Neural crest cell (in vitro differentiated cells): ENCODE measurements around the gene POLE4. TPM values are rescaled to one million over a fixed set of nuclear protein-coding genes. Genes with fewer than 3 reads are reported as not detected.

Source experiments
- DNase-seq: peaks from one replicate; pipeline ENCODE4 v3.0.0; 2021; ENCODE audit warnings: low read depth, mixed read lengths, low spot score
- H3K27ac Mint-ChIP-seq: one replicate; pipeline ENCODE4 v1.8.0; 2021; ENCODE audit warnings: mild to moderate bottlenecking, mixed read lengths; ENCODE audit not compliant: unreplicated experiment
- H3K27me3 Mint-ChIP-seq: 2 replicates; pipeline ENCODE4 v1.8.0; 2021; ENCODE audit warnings: low read depth, mild to moderate bottlenecking, mixed read lengths
- H3K36me3 Mint-ChIP-seq: 2 replicates; pipeline ENCODE4 v1.8.0; 2021; ENCODE audit warnings: low read depth, mild to moderate bottlenecking, mixed read lengths
- H3K4me1 Mint-ChIP-seq: 2 replicates; pipeline ENCODE4 v1.8.0; 2021; ENCODE audit warnings: mixed read lengths
- H3K4me3 Mint-ChIP-seq: one replicate; pipeline ENCODE4 v1.8.0; 2021; ENCODE audit warnings: mild to moderate bottlenecking, mixed read lengths
- H3K9me3 Mint-ChIP-seq: 2 replicates; pipeline ENCODE4 v1.8.0; 2021; ENCODE audit warnings: mixed read lengths
- total RNA-seq: library from RNA; stranded (reverse); gene quantifications from 2 replicates; pipeline ENCODE4 v1.2.1, GENCODE V29; 2021
- TF ChIP-seq, protein P1 (sequence below): fragments of 200-600 bp; sonication (generic); conservative IDR thresholded peaks from 2 replicates; pipeline ENCODE4 v1.5.0; 2021; ENCODE audit warnings: antibody characterized with exemption, mild to moderate bottlenecking

The POLE4 gene
- total RNA-seq, 1 donor from 2014 or later: 49.6 TPM

DNA sequence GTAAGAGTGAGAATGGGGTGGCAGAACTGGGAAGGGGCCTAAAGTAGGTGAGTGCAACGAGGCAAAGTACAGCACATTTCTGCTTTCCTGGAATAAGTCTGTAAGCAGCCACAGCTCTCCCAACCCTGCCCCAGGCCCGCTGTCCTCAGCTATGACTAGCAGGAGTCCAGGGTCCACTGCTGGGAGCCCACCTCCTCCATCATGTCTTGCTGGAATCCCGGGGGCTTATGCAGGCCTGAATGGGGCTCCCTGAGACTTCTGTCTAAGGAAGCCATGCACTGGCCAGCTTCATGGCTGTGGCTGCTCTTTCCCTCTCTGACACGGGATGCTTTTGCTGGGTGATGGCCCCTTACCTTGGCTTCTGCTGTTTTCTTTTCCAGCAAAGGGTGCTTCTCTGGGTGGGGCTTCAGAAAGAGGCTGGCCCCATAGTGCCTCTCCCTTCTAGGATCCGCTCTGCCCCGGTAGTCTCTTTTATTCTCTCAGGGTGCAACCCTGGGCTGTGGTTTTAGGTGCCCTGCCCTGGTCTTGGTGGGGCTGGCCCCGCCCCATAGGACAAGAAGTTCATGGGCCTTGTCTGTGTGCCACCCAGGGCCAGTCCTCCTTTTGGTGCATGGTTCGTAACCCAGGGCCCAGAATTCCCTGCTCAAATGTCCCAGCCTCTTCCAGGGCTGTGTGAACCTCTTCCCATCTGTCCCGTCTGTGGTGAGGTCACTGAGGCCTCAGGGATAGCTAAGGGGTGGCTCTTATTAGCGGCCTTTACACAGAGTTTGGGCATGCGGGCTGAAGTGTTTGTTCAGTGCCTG is 33.8 kb upstream of the POLE4 start:
- peaks cover 2% of the 10 kb centered on the region for H3K9me3 Mint-ChIP-seq
- no peak overlapping the region for H3K4me3 Mint-ChIP-seq
- peaks cover 4% of the 10 kb centered on the region for H3K4me1 Mint-ChIP-seq
- peaks cover 11% of the 10 kb centered on the region for H3K27me3 Mint-ChIP-seq
- H3K27ac Mint-ChIP-seq: no peak overlapping the region
- peaks cover 8% of the 10 kb centered on the region for H3K36me3 Mint-ChIP-seq
- DNase-seq: no peak
- TF ChIP-seq, protein P1, sequence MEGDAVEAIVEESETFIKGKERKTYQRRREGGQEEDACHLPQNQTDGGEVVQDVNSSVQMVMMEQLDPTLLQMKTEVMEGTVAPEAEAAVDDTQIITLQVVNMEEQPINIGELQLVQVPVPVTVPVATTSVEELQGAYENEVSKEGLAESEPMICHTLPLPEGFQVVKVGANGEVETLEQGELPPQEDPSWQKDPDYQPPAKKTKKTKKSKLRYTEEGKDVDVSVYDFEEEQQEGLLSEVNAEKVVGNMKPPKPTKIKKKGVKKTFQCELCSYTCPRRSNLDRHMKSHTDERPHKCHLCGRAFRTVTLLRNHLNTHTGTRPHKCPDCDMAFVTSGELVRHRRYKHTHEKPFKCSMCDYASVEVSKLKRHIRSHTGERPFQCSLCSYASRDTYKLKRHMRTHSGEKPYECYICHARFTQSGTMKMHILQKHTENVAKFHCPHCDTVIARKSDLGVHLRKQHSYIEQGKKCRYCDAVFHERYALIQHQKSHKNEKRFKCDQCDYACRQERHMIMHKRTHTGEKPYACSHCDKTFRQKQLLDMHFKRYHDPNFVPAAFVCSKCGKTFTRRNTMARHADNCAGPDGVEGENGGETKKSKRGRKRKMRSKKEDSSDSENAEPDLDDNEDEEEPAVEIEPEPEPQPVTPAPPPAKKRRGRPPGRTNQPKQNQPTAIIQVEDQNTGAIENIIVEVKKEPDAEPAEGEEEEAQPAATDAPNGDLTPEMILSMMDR: no peak

DNA sequence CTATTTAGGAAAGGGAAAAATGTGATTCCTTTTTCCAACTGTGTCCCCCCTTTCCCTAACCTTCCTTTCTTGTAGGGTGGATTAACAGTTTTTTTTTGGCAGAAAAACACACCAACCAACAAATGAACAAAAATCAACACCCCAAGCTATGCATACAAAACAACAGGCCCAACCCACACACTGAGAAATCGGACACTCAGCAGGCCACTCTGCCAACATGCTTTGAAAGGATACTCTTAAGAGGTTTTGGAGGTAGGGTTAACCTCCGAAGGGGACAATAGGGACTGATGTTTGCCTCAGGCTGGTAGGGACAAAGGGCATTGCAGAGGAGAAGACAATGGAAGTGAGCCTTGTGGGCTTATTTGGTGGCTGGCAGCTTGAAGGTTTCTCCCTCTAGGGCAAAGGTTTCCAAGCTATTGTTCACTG is 33.1 kb upstream of the POLE4 start:
- H3K27ac Mint-ChIP-seq: no peak overlapping the region

DNA sequence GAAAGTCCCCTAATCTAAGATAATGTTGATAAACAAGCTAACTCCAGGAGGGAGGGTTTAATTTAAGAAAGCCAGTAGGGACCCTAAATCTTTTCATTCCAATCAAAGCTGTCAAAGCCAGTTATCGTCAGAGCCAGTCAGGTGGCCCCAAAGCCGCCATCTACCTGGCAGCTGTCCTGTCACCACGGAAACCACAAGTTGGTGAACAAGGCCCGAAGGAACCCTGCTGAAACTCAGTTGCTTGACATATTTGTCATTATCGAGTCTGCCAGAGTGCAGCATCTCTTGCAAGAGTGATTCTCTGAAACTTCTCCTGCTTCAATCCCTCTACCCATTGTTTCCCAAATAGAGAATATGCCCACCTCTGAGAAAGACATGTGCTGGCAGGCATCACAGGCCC is 30.8 kb upstream of the POLE4 start:
- Mint-ChIP-seq H3K36me3 (peaks cover 8% of the 10 kb centered on the region), H3K27ac (no peak overlapping the region), H3K4me1 (peaks cover 4% of the 10 kb centered on the region), H3K9me3 (peaks cover 4% of the 10 kb centered on the region), H3K4me3 (no peak overlapping the region), H3K27me3 (peaks cover 5% of the 10 kb centered on the region)
- TF ChIP-seq, protein P1: no peak
- DNase-seq: no peak

More for the DNA sequence above, 33.1 kb upstream of the POLE4 start:
- Mint-ChIP-seq H3K27me3 (peaks cover 11% of the 10 kb centered on the region), H3K4me3 (no peak overlapping the region), H3K4me1 (peaks cover 4% of the 10 kb centered on the region), H3K9me3 (peaks cover 2% of the 10 kb centered on the region), H3K36me3 (peaks cover 8% of the 10 kb centered on the region)
- DNase-seq: no peak
- TF ChIP-seq, protein P1: no peak

DNA sequence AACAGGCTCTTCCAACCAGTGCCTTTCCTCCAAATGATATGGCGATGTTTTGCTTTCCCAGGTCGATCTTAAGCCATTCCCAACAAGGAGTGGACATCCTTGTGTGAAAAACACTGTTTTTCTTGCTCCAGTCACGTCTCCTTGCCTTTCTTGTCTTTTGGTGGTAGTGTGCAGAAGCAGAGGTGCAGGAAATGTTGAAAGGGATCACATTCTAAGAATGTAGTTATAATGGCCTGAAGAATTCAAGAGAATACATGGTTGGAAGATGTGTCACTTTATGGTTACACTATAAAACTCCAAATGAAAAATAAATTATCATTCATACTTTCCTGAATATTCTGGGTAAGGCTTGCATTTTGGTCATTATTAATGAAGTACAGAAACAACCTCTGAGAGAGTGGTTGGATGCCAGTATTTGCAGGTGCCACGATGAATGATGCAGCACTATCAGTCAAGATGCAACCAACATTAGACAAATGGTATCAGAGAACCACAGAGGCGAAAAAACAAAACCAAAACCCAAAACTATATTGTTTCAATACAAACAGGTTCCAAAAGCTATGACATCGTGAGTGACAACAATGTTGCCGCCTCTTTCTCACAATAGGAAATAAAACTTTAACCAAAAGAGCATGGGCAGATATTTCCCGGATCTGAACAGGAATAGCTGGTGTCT is 27.5 kb upstream of the POLE4 start:
- H3K27me3 Mint-ChIP-seq: peaks cover 5% of the 10 kb centered on the region
- no peak overlapping the region for H3K27ac Mint-ChIP-seq
- H3K4me3 Mint-ChIP-seq: no peak overlapping the region
- peaks cover 8% of the 10 kb centered on the region for H3K36me3 Mint-ChIP-seq
- DNase-seq: no peak
- TF ChIP-seq, protein P1: no peak
- peaks cover 4% of the 10 kb centered on the region for H3K9me3 Mint-ChIP-seq
- H3K4me1 Mint-ChIP-seq: no peaks in the 10 kb centered on the region

DNA sequence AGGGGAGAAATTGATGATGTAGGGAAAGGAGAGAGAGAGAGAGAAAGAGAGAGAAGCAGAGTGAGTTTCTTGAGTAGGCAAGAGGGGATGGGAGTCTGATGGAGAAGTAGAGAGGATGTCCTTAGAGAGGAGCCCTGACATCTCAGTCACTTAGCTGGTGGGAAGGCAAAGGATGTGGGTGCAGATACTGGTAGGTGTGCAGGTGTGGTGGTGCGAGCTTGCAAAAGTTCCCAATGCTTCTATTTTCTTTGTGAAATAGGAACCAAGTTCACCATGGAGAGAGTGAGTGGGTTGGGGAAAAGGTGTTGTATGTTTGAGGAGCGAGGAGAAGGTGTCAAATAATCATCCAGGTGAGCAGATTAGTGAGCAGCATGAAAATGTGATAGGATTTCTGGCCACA is 26.5 kb upstream of the POLE4 start:
- DNase-seq: no peak
- Mint-ChIP-seq H3K36me3 (peaks cover 8% of the 10 kb centered on the region), H3K27me3 (peaks cover 5% of the 10 kb centered on the region), H3K9me3 (peaks cover 4% of the 10 kb centered on the region), H3K4me1 (no peaks in the 10 kb centered on the region), H3K27ac (no peak overlapping the region), H3K4me3 (no peak overlapping the region)
- TF ChIP-seq, protein P1: no peak
